GM12874 (cell line): ENCODE measurements around the gene GCDH.

ENCODE experiments used
- CTCF ChIP-seq: IDR thresholded peaks from 2 replicates; pipeline ENCODE4 v1.5.1; 2011; ENCODE audit warnings: low read depth, mild to moderate bottlenecking, control low read depth, low read length, moderate library complexity; ENCODE audit not compliant: insufficient read depth

Gene GCDH

GRCh38 chr19:12867120-12868099 lies 23.6 kb upstream of the GCDH start:
- TF ChIP-seq CTCF: no peak

- no peak for TF ChIP-seq CTCF
Measured at GRCh38 chr19:12868540-12869112, 22.3 kb upstream of the GCDH start.

- TF ChIP-seq CTCF: no peak
Measured at GRCh38 chr19:12871681-12872080, 19.3 kb upstream of the GCDH start.

DNA sequence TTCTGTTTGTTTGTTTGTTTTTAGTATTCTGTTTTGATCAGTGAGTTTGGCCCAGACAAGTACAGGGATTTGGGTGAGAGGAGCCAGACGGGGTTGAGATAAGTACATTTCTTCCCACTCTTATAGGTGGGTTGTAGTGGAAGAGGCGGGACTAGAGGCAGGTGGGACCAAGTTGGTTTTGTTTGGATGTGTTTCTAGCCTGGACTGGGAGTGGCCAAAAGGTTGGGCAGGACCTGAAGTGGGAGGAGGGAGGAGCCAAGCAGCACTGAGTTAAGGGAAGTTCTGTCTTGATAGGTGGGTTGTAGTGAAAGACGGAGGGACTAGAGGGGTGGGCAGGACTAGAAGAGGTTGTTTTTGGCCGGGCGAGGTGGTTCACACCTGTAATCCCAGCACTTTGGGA lies 18.7 kb upstream of the GCDH start:
- TF ChIP-seq CTCF: no peak

DNA sequence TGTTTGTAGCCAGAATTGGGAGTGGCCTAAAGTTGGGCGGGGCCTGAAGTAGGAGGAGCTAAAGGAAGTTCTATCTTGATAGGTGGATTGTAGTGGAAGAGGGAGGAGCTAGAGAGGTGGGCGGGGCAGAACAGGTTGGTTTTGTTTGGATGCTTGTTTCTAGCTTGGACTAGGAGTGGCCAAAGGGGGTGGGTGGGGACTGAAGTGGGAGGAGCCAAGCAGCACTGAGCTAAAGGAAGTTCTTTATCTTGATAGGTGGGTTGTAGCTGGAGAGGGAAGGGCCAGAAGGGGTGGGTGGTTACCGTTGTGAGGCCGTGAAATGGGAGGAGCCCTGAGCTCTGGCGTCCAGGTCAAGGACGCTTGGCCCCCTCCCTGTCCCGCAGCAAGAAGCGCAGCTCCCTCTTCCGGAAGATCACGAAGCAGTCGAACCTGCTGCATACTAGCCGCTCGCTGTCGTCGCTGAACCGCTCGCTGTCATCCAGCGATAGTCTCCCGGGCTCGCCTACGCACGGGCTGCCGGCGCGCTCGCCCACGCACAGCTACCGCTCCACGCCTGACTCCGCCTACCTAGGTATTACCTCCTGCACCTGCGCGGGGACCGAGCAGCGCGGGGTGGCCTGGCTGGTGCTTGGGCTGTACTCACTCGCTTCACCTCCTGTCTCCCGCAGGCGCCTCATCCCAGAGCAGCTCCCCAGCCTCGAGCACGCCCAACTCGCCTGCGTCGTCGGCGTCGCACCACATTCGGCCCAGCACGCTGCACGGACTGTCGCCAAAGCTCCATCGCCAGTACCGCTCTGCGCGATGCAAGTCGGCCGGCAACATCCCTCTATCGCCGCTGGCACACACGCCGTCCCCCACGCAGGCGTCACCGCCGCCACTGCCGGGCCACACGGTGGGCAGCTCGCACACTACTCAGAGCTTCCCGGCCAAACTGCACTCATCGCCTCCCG lies 17.7 kb upstream of the GCDH start:
- TF ChIP-seq CTCF: no peak

DNA sequence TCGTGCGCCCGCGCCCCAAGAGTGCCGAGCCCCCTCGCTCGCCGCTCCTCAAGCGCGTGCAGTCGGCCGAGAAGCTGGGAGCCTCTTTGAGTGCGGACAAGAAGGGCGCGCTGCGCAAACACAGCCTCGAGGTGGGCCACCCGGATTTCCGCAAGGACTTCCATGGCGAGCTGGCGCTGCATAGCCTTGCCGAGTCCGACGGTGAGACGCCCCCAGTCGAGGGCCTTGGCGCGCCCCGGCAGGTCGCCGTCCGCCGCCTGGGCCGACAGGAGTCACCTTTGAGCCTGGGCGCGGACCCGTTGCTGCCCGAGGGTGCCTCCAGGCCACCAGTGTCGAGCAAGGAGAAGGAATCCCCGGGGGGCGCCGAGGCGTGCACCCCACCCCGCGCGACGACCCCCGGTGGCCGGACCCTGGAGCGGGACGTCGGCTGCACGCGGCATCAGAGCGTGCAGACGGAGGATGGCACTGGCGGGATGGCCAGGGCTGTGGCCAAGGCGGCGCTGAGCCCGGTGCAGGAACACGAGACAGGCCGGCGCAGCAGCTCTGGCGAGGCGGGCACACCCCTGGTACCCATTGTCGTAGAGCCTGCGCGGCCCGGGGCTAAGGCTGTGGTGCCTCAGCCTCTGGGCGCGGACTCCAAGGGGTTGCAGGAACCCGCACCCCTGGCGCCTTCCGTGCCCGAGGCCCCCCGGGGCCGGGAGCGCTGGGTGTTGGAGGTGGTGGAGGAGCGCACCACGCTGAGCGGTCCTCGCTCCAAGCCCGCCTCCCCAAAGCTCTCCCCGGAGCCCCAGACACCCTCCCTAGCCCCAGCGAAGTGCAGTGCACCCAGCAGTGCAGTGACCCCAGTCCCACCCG lies 16.8 kb upstream of the GCDH start:
- no peak for TF ChIP-seq CTCF
